Measurements from ENCODE around the gene GOLGA3. TPM values are rescaled to one million over a fixed set of nuclear protein-coding genes. Genes with fewer than 3 reads are reported as not detected.

GOLGA3 gene
- total and polyA plus RNA-seq, 2 experiments from 2014 or later, result 10.3 to 57.8 TPM

DNA sequence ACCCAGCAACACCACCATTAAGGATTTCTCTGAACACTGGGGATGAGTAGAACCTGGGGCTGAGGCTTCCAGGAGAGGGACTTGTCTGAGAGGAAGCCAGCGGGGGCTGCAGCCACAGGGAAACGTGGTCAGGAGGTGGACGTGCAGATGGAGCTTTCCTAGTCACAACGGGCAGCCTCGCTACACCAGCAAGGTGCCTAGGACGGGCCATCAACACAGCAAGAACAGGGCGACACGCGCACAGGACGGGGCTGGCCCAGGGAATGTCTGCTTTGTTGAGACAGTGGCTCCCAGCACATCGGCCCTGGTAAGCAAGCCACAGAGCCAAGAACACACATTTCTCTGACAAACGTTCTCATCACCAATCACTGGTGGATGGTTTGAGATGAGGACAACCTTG is 92.3 kb downstream of the GOLGA3 start:
- no peaks in the 10 kb centered on the region; the same call in 2 of the 3 replicates for H3K4me1 Mint-ChIP-seq
- peaks cover 5% of the 10 kb centered on the region for H4K20me1 ChIP-seq (replicated peaks; ENCODE audit: insufficient read depth)
- peaks cover 13% of the 10 kb centered on the region for H3K27me3 Mint-ChIP-seq (ENCODE audit: insufficient read depth, low read depth, poor library complexity)
- H3K4me2 ChIP-seq, result no peak overlapping the region
- H3K4me1 ChIP-seq (ENCODE audit: insufficient read depth), result no peaks in the 10 kb centered on the region
- DNase-seq (ENCODE audit: low spot score) (no peak), ATAC-seq (no peak)
- TF ChIP-seq STAT1 (IDR thresholded peaks at IDR 0.05; ENCODE audit: unreplicated experiment) (no peak), EZH2phosphoT487 (IDR thresholded peaks at IDR 0.05; ENCODE audit: unreplicated experiment) (no peak), NANOG (IDR thresholded peaks at IDR 0.05; ENCODE audit: borderline replicate concordance) (no peak), ZNF331 (CRISPR knock-in tag; IDR thresholded peaks at IDR 0.05; ENCODE audit: low read depth) (no peak)
- no peaks in the 10 kb centered on the region for H3K79me2 ChIP-seq (replicated peaks; ENCODE audit: insufficient read depth)
- no peaks in the 10 kb centered on the region for H3K9me2 ChIP-seq (ENCODE audit: insufficient read depth)
- H3K9me3 Mint-ChIP-seq, result no peaks in the 10 kb centered on the region; the same call in 2 of the 3 replicates
- H3K27ac ChIP-seq (ENCODE audit: low read depth), result no peak overlapping the region
- H3K4me3 ChIP-seq, result no peak overlapping the region
- no peaks in the 10 kb centered on the region for H3F3A ChIP-seq (replicated peaks; ENCODE audit: low read depth)
- H3K27ac Mint-ChIP-seq, result no peak overlapping the region
- H3K27me3 ChIP-seq (ENCODE audit: insufficient read depth), result no peaks in the 10 kb centered on the region
- no peak overlapping the region for H3K4me3 Mint-ChIP-seq
- no peak overlapping the region for H2AFZ ChIP-seq
- peaks cover 30% of the 10 kb centered on the region for H3K36me3 ChIP-seq (ENCODE audit: insufficient read depth)
- peaks cover 93% of the 10 kb centered on the region for H3K36me3 Mint-ChIP-seq (ENCODE audit: low read depth)

- Histone ChIP-seq H3K27me3 (ENCODE audit: insufficient read depth) (no peaks in the 10 kb centered on the region), H3K9me2 (ENCODE audit: insufficient read depth) (no peaks in the 10 kb centered on the region), H2AFZ (no peak overlapping the region), H3K4me2 (no peak overlapping the region), H4K20me1 (replicated peaks; ENCODE audit: insufficient read depth) (no peaks in the 10 kb centered on the region), H3K4me1 (ENCODE audit: insufficient read depth) (no peaks in the 10 kb centered on the region), H3K4me3 (no peak overlapping the region), H3K27ac (ENCODE audit: low read depth) (no peak overlapping the region), H3K36me3 (ENCODE audit: insufficient read depth) (peaks cover 25% of the 10 kb centered on the region), H3F3A (replicated peaks; ENCODE audit: low read depth) (0 out of 2 replicates have a peak, but pooled peaks cover 4% of the 10 kb centered on the region), H3K79me2 (replicated peaks; ENCODE audit: insufficient read depth) (no peaks in the 10 kb centered on the region)
- DNase-seq (ENCODE audit: low spot score) (no peak), ATAC-seq (no peak)
- Mint-ChIP-seq H3K36me3 (ENCODE audit: low read depth) (peaks cover 93% of the 10 kb centered on the region), H3K4me1 (no peaks in the 10 kb centered on the region; the same call in 2 of the 3 replicates), H3K9me3 (no peaks in the 10 kb centered on the region; the same call in 2 of the 3 replicates), H3K27ac (0 out of 2 replicates have a peak overlapping the region, but pooled peaks have one; percentile 3), H3K4me3 (no peak overlapping the region), H3K27me3 (ENCODE audit: insufficient read depth, low read depth, poor library complexity) (peaks cover 14% of the 10 kb centered on the region)
- no peak for TF ChIP-seq EZH2 (IDR thresholded peaks at IDR 0.05; ENCODE audit: low read depth, unreplicated experiment)
- no peak for TF ChIP-seq ZNF331 (CRISPR knock-in tag; IDR thresholded peaks at IDR 0.05; ENCODE audit: low read depth)
- TF ChIP-seq CTCF (conservative IDR thresholded peaks at IDR 0.05; ENCODE audit: low read depth in 2 of 2), result no peak
- TF ChIP-seq ZNF114 (CRISPR knock-in tag; IDR thresholded peaks at IDR 0.05), result no peak
- TF ChIP-seq ZNF462 (CRISPR knock-in tag; IDR thresholded peaks at IDR 0.05), result no peak
- TF ChIP-seq, protein P1, sequence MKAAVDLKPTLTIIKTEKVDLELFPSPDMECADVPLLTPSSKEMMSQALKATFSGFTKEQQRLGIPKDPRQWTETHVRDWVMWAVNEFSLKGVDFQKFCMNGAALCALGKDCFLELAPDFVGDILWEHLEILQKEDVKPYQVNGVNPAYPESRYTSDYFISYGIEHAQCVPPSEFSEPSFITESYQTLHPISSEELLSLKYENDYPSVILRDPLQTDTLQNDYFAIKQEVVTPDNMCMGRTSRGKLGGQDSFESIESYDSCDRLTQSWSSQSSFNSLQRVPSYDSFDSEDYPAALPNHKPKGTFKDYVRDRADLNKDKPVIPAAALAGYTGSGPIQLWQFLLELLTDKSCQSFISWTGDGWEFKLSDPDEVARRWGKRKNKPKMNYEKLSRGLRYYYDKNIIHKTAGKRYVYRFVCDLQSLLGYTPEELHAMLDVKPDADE (IDR thresholded peaks at IDR 0.05), result no peak
- TF ChIP-seq NANOG (IDR thresholded peaks at IDR 0.05; ENCODE audit: borderline replicate concordance), result no peak
- no peak for TF ChIP-seq EZH2phosphoT487 (IDR thresholded peaks at IDR 0.05; ENCODE audit: unreplicated experiment)
- TF ChIP-seq JUNB (IDR thresholded peaks at IDR 0.05; ENCODE audit: unreplicated experiment), result no peak
- TF ChIP-seq POLR2AphosphoS5 (IDR thresholded peaks at IDR 0.05; ENCODE audit: low read depth), result no peak
These were observed 93.2 kb downstream of the GOLGA3 start for GRCh38 chr12:132735496-132735895.

All from GM23338 (cell line).